ENCODE data around the gene DOCK1.

DOCK1 gene

DNA sequence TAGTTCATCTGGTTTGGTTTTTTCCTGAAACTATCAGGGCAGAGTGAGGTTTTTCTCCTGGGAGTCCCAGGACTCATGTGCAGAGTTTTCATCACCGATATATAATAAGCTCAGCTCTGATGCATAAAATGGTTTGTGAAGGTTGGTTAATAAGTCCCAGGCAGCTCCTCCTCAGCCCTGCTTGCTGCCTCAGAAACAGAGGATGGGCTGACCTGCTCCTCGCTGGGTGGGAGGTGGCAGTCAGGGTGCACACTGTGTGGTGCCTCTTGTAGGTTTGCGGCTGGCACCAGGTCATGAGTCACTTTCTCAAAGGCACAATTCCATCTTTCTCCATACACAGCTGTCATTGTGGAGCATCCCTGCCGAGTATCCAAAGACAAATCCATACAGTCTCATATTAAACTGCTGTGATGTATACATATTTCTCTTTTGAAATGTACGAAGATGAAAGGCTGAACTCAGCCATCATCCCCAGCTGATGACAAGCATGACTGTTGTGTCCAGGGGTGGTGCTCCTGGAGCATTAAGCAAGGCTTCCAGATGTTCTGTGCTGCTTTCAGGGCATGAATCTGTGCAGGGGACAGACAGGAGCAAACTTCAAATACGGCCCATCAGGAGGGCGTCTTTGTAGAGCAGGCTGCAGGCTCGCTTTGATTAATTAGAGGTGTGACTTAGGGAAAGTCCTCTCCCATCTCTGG lies 518.1 kb downstream of the DOCK1 start:
- H3K9me3 ChIP-seq (ENCODE audit: severe bottlenecking) = no peaks in the 10 kb centered on the region
- H3K36me3 ChIP-seq (ENCODE audit: low read depth) = peaks cover 9% of the 10 kb centered on the region; the same call in 1 of the 2 replicates
- H3K4me3 ChIP-seq (ENCODE audit: severe bottlenecking) = no peak overlapping the region
- ATAC-seq (ENCODE audit: low read depth) = no peak
- TF ChIP-seq, protein P1, sequence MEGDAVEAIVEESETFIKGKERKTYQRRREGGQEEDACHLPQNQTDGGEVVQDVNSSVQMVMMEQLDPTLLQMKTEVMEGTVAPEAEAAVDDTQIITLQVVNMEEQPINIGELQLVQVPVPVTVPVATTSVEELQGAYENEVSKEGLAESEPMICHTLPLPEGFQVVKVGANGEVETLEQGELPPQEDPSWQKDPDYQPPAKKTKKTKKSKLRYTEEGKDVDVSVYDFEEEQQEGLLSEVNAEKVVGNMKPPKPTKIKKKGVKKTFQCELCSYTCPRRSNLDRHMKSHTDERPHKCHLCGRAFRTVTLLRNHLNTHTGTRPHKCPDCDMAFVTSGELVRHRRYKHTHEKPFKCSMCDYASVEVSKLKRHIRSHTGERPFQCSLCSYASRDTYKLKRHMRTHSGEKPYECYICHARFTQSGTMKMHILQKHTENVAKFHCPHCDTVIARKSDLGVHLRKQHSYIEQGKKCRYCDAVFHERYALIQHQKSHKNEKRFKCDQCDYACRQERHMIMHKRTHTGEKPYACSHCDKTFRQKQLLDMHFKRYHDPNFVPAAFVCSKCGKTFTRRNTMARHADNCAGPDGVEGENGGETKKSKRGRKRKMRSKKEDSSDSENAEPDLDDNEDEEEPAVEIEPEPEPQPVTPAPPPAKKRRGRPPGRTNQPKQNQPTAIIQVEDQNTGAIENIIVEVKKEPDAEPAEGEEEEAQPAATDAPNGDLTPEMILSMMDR (IDR thresholded peaks at IDR 0.05; ENCODE audit: poor library complexity, severe bottlenecking) = no peak
- H3K4me1 ChIP-seq (ENCODE audit: insufficient read depth, poor library complexity, severe bottlenecking) = no peaks in the 10 kb centered on the region
- H3K27me3 ChIP-seq (ENCODE audit: insufficient read depth, poor library complexity, severe bottlenecking) = no peaks in the 10 kb centered on the region
- no peak overlapping the region for H3K27ac ChIP-seq (ENCODE audit: poor library complexity, severe bottlenecking)
- no peak for DNase-seq (ENCODE audit: low spot score)

DNA sequence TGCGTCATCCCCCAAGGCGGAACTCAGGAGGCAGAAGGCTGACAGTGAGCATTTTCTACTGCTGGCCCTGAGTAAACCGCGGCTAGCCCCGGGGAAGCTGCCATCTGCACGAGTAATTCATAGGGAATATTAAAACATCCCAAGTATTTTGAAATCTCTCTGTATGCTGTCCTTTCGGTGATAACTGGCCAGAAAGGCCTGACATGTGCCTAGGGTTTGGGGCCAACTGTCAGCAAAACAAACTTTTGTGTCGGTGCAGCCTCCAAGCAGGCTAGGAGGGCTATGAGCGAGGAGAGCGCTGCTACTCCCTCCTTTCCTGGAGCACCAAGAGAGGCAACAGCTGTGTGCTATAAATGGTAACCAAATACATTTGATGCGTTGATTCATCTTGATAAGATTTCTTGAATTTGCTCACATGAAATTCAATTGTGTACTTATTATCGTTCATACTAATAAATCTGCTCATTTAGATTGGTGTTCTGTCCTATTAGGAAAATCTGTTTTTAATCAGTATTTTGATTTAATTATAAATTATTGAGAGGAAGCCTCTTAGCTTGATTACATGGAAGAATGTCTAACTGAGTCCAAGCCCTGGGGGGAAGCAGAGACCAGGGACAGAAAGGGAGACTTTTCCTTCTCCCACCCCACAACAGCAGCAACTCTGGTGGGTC lies 519.5 kb downstream of the DOCK1 start:
- Histone ChIP-seq H3K27me3 (ENCODE audit: insufficient read depth, poor library complexity, severe bottlenecking) (no peaks in the 10 kb centered on the region), H3K4me3 (ENCODE audit: severe bottlenecking) (no peak overlapping the region), H3K36me3 (ENCODE audit: low read depth) (peaks cover 9% of the 10 kb centered on the region; the same call in 1 of the 2 replicates), H3K9me3 (ENCODE audit: severe bottlenecking) (no peaks in the 10 kb centered on the region), H3K4me1 (ENCODE audit: insufficient read depth, poor library complexity, severe bottlenecking) (no peaks in the 10 kb centered on the region), H3K27ac (ENCODE audit: poor library complexity, severe bottlenecking) (no peak overlapping the region)
- TF ChIP-seq, protein P1 (IDR thresholded peaks at IDR 0.05; ENCODE audit: poor library complexity, severe bottlenecking) = no peak
- ATAC-seq (ENCODE audit: low read depth) (no peak), DNase-seq (ENCODE audit: low spot score) (no peak)

DNA sequence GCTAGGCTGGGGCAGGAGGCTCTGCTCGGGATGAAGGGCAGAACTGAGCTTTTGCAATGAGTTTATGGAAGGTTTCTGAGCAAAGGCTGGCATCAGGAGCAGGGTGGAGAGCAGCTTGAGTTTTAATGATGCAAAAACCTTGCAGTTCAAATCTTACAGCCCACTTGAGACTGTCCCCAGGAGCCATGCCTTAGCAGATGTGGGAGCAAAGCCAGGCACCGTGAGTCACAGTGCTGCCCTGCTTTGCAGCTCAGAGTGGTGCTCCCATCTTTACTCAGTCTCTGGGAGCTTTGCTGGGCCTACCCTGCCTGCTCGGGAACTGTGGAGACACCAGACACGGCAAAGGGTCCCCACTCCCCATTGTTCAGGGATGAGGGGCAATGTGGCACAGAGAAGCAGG lies 521.5 kb downstream of the DOCK1 start:
- H3K4me3 ChIP-seq (ENCODE audit: severe bottlenecking) = no peak overlapping the region
- H3K36me3 ChIP-seq (ENCODE audit: low read depth) = peaks cover 9% of the 10 kb centered on the region; the same call in 1 of the 2 replicates
- DNase-seq (ENCODE audit: low spot score) (no peak), ATAC-seq (ENCODE audit: low read depth) (no peak; the same call in 2 of the 3 replicates)
- TF ChIP-seq, protein P1 (IDR thresholded peaks at IDR 0.05; ENCODE audit: poor library complexity, severe bottlenecking) = no peak
- H3K9me3 ChIP-seq (ENCODE audit: severe bottlenecking) = no peaks in the 10 kb centered on the region
- no peaks in the 10 kb centered on the region for H3K27me3 ChIP-seq (ENCODE audit: insufficient read depth, poor library complexity, severe bottlenecking)
- no peak overlapping the region for H3K27ac ChIP-seq (ENCODE audit: poor library complexity, severe bottlenecking)
- H3K4me1 ChIP-seq (ENCODE audit: insufficient read depth, poor library complexity, severe bottlenecking) = no peaks in the 10 kb centered on the region

DNA sequence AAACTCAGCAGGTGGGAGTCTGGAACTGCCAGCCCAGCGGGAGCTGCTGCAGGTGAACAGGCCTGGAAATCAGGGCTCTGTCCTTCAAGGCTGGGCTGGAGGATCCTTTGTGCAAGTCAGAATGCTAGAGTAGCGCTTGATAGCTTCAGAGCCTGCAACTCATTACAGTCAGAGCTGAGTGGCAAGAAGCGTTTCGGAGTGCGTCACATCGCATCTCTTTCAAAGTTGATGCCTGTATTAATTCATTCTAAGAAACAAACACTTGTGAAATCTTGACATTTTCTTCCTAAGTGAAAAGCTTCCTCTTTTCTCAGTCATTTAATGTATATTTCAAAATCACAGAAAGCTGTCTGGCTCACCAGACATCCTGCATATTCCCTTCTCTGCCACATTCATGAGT lies 522.7 kb downstream of the DOCK1 start:
- TF ChIP-seq, protein P1 (IDR thresholded peaks at IDR 0.05; ENCODE audit: poor library complexity, severe bottlenecking) = no peak
- ATAC-seq (ENCODE audit: low read depth) (no peak), DNase-seq (ENCODE audit: low spot score) (no peak)
- H3K27me3 ChIP-seq (ENCODE audit: insufficient read depth, poor library complexity, severe bottlenecking) = no peaks in the 10 kb centered on the region
- H3K4me3 ChIP-seq (ENCODE audit: severe bottlenecking) = no peak overlapping the region
- H3K9me3 ChIP-seq (ENCODE audit: severe bottlenecking) = no peaks in the 10 kb centered on the region
- peaks cover 9% of the 10 kb centered on the region; the same call in 1 of the 2 replicates for H3K36me3 ChIP-seq (ENCODE audit: low read depth)
- H3K4me1 ChIP-seq (ENCODE audit: insufficient read depth, poor library complexity, severe bottlenecking) = no peaks in the 10 kb centered on the region
- no peak overlapping the region for H3K27ac ChIP-seq (ENCODE audit: poor library complexity, severe bottlenecking)

All from RWPE2 (cell line).